ENCODE results near the gene PRCP. TPM values are rescaled to one million over a fixed set of nuclear protein-coding genes. Genes with fewer than 3 reads are reported as not detected.

The PRCP gene
- total RNA-seq, 1 experiment from 2014 or later: 51.5 TPM

- no peak for TF ChIP-seq EZH2 (IDR thresholded peaks at IDR 0.05; ENCODE audit: low read length, unreplicated experiment)
- no peak for TF ChIP-seq CTCF (conservative IDR thresholded peaks at IDR 0.05; ENCODE audit: low read depth, low read length)
- H2AFZ ChIP-seq (ENCODE audit: low read length): no peak overlapping the region
- ChIA-PET CTCF (no interaction called here), POLR2A (ENCODE audit: unreplicated experiment) (no interaction called here)
- H3K9me3 ChIP-seq (ENCODE audit: low read length): no peaks in the 10 kb centered on the region
- H3K4me3 ChIP-seq (ENCODE audit: low read length): no peak overlapping the region
- H3K27me3 ChIP-seq (ENCODE audit: low read length): no peaks in the 10 kb centered on the region
- no peak for ATAC-seq
- H3K9me2 ChIP-seq (replicated peaks; ENCODE audit: low read length): no peaks in the 10 kb centered on the region
- no peak overlapping the region for H3K9ac ChIP-seq (ENCODE audit: low read length)
- no peak overlapping the region for H3K27ac ChIP-seq (ENCODE audit: low read length)
- no peak overlapping the region for H3K4me2 ChIP-seq (ENCODE audit: low read length)
- H3K79me2 ChIP-seq (ENCODE audit: low read length): no peaks in the 10 kb centered on the region
- no peaks in the 10 kb centered on the region for H4K20me1 ChIP-seq (ENCODE audit: low read length)
- H3K36me3 ChIP-seq (ENCODE audit: low read depth, low read length): no peaks in the 10 kb centered on the region
- DNase-seq: no peak
- no TSS peak for BruUV-seq (replicated peaks)
- H3K4me1 ChIP-seq (ENCODE audit: insufficient read depth, low read length): no peaks in the 10 kb centered on the region
- H3F3A ChIP-seq (ENCODE audit: low read length, unreplicated experiment): no peaks in the 10 kb centered on the region
- intact Hi-C loops (cut with micrococcal nuclease): no loop called here
These were observed 25.3 kb downstream of the PRCP start for GRCh38 chr11:82874646-82875523.

- POLR2A ChIA-PET (ENCODE audit: unreplicated experiment): no interaction called here
- intact Hi-C loops (cut with micrococcal nuclease): no loop called here
These were observed 26.3 kb downstream of the PRCP start for GRCh38 chr11:82873919-82874333.

More at GRCh38 chr11:82873919-82874333, 26.3 kb downstream of the PRCP start:
- no peak overlapping the region for H3K4me3 ChIP-seq (ENCODE audit: low read length)
- H3K36me3 ChIP-seq (ENCODE audit: low read depth, low read length): no peaks in the 10 kb centered on the region
- BruUV-seq (replicated peaks): no TSS peak
- no peak overlapping the region for H3K9ac ChIP-seq (ENCODE audit: low read length)
- no peak for DNase-seq
- H3K9me3 ChIP-seq (ENCODE audit: low read length): no peaks in the 10 kb centered on the region
- H4K20me1 ChIP-seq (ENCODE audit: low read length): no peaks in the 10 kb centered on the region
- no peak overlapping the region for H2AFZ ChIP-seq (ENCODE audit: low read length)
- CTCF ChIA-PET: no interaction called here
- ATAC-seq: no peak
- no peaks in the 10 kb centered on the region for H3K27me3 ChIP-seq (ENCODE audit: low read length)
- TF ChIP-seq EZH2 (IDR thresholded peaks at IDR 0.05; ENCODE audit: low read length, unreplicated experiment) (no peak), CTCF (conservative IDR thresholded peaks at IDR 0.05; ENCODE audit: low read depth, low read length) (no peak), EZH2phosphoT487 (IDR thresholded peaks at IDR 0.05; ENCODE audit: borderline replicate concordance, low read length) (no peak)
- no peaks in the 10 kb centered on the region for H3K9me2 ChIP-seq (replicated peaks; ENCODE audit: low read length)
- H3K79me2 ChIP-seq (ENCODE audit: low read length): no peaks in the 10 kb centered on the region
- H3K27ac ChIP-seq (ENCODE audit: low read length): no peak overlapping the region
- no peaks in the 10 kb centered on the region for H3F3A ChIP-seq (ENCODE audit: low read length, unreplicated experiment)
- H3K4me2 ChIP-seq (ENCODE audit: low read length): no peak overlapping the region
- H3K4me1 ChIP-seq (ENCODE audit: insufficient read depth, low read length): no peaks in the 10 kb centered on the region

Measured in PC-3 (cell line).